HCT116 (cell line): Measurements from ENCODE around the gene LRRK1. TPM values are rescaled to one million over a fixed set of nuclear protein-coding genes. Genes with fewer than 3 reads are reported as not detected.

Experiments used
- ATAC-seq: fragments of 200-7000 bp; cut with Tn5 transposase; 2 replicates; pipeline ENCODE4 v1.9.1; 2020; ENCODE audit warnings: mild to moderate bottlenecking, moderate library complexity
- BruUV-seq: library from RNA; stranded (reverse); fragments of 400-500 nt; replicated peaks from 2 replicates; lab custom pipeline; 2021; lab: Mats Ljungman, UMichigan
- CTCF ChIA-PET: fragments of 300-600 bp; sonication (Branson Sonifier 250); formaldehyde crosslinking; loops from one replicate; lab custom pipeline; 2021; ENCODE audit warnings: antibody characterized with exemption; lab: Charles Lee
- POLR2A ChIA-PET: fragments of 300-600, 350-600 bp; sonication (Branson Sonifier 250); formaldehyde crosslinking; loops from one replicate; lab custom pipeline; 2021; ENCODE audit warnings: antibody characterized with exemption; lab: Charles Lee
- RAD21 ChIA-PET, 2 experiments: fragments of 300-600 bp; sonication (Branson Sonifier 250); formaldehyde crosslinking; loops; one replicate each; lab custom pipeline; 2023; ENCODE audit warnings: low total read pairs in 2 of 2; ENCODE audit not compliant: uncharacterized antibody in 2 of 2, unreplicated experiment in 2 of 2, low non-redundant PET in 1 of 2; lab: Charles Lee
- DNase-seq: peaks from one replicate; pipeline ENCODE4 v3.0.0-alpha.2; 2010; ENCODE audit warnings: low read depth, low spot score
- H2AFZ ChIP-seq: fragments of 200-600 bp; shearing (Covaris generic), sonication (generic); 2 replicates; pipeline ENCODE4 v1.6.1; 2017; ENCODE audit warnings: low read depth, mixed run types, mixed read lengths, antibody characterized with exemption, low read length; ENCODE audit not compliant: poor library complexity, severe bottlenecking
- H3K27ac ChIP-seq: 2 replicates; pipeline ENCODE4 v1.5.1; 2012; ENCODE audit warnings: low read depth, low read length
- H3K27me3 ChIP-seq: fragments of 200-600 bp; sonication (generic); 2 replicates; pipeline ENCODE4 v1.6.1; 2016; ENCODE audit warnings: mixed run types, low read length, mixed read lengths; ENCODE audit not compliant: insufficient read depth
- H3K36me3 ChIP-seq, 2 experiments: fragments of 200-500 bp in 1 of 2; fragments of 200-600 bp in 1 of 2; sonication (Bioruptor generic) in 1 of 2; sonication (generic) in 1 of 2; 2 replicates each; pipeline versions ENCODE4 v1.5.1 to v1.6.1; 2014 to 2016; ENCODE audit warnings: low read length in 2 of 2, inconsistent platforms in 1 of 2, mixed read lengths in 1 of 2, mixed run types in 1 of 2; ENCODE audit not compliant: insufficient read depth in 2 of 2, control insufficient read depth in 1 of 2
- H3K4me1 ChIP-seq, 2 experiments: fragments of 200-600 bp in 1 of 2; sonication (generic) in 1 of 2; 2 replicates each; pipeline versions ENCODE4 v1.5.1 to v1.6.1; 2012 to 2017; ENCODE audit warnings: low read length in 2 of 2, inconsistent platforms in 1 of 2, mild to moderate bottlenecking in 1 of 2, mixed read lengths in 1 of 2, mixed run types in 1 of 2, moderate library complexity in 1 of 2; ENCODE audit not compliant: insufficient read depth in 2 of 2, control insufficient read depth in 1 of 2
- H3K4me2 ChIP-seq: fragments of 200-600 bp; sonication (generic); 2 replicates; pipeline ENCODE4 v1.6.1; 2017; ENCODE audit warnings: mixed run types, low read length, mixed read lengths
- H3K4me3 ChIP-seq, 2 experiments: fragments of 200-600 bp in 1 of 2; sonication (generic) in 1 of 2; replicated peaks in 1 of 2; 2 replicates each; pipeline ENCODE4 v1.5.1; 2011 to 2016; ENCODE audit warnings: low read length in 2 of 2, control low read depth in 1 of 2, low read depth in 1 of 2, mild to moderate bottlenecking in 1 of 2, mixed read lengths in 1 of 2, mixed run types in 1 of 2
- H3K79me2 ChIP-seq: fragments of 200-600 bp; sonication (generic); 2 replicates; pipeline ENCODE4 v1.6.1; 2017; ENCODE audit warnings: mild to moderate bottlenecking, mixed run types, low read length, moderate library complexity, mixed read lengths; ENCODE audit not compliant: insufficient read depth
- H3K9ac ChIP-seq: fragments of 200-600 bp; sonication (generic); 2 replicates; pipeline ENCODE4 v1.6.1; 2016; ENCODE audit warnings: low read length, mixed read lengths
- H3K9me2 ChIP-seq: fragments of 200-600 bp; sonication (generic), shearing (Covaris generic); 2 replicates; pipeline ENCODE4 v1.6.1; 2017; ENCODE audit warnings: mixed run types, mild to moderate bottlenecking, moderate library complexity; ENCODE audit not compliant: insufficient read depth
- H3K9me3 ChIP-seq, 2 experiments: fragments of 200-500 bp in 1 of 2; fragments of 200-600 bp in 1 of 2; sonication (Bioruptor generic) in 1 of 2; sonication (generic) in 1 of 2; 2 replicates each; pipeline ENCODE4 v1.6.1; 2014 to 2017; ENCODE audit warnings: low read length in 2 of 2, mixed read lengths in 2 of 2, inconsistent platforms in 1 of 2, low read depth in 1 of 2, mild to moderate bottlenecking in 1 of 2, mixed run types in 1 of 2, moderate library complexity in 1 of 2; ENCODE audit not compliant: control insufficient read depth in 1 of 2, insufficient read depth in 1 of 2
- H4K20me1 ChIP-seq: fragments of 200-600 bp; sonication (generic), shearing (Covaris generic); 2 replicates; pipeline ENCODE4 v1.6.1; 2017; ENCODE audit warnings: mixed run types, mild to moderate bottlenecking, moderate library complexity; ENCODE audit not compliant: insufficient read depth
- CEBPB ChIP-seq: IDR thresholded peaks from 2 replicates; pipeline ENCODE4 v1.6.1; 2012; ENCODE audit warnings: low read depth
- EGR1 ChIP-seq: IDR thresholded peaks from 2 replicates; pipeline ENCODE4 v1.6.1; 2012; ENCODE audit warnings: low read depth
- ELF1 ChIP-seq: IDR thresholded peaks from 2 replicates; pipeline ENCODE4 v1.6.1; 2012; ENCODE audit warnings: low read depth, borderline replicate concordance
- EZH2 ChIP-seq: fragments of 200-600 bp; sonication (generic); IDR thresholded peaks from 2 replicates; pipeline ENCODE4 v1.6.1; 2017; ENCODE audit warnings: antibody characterized with exemption, mixed run types
- FOSL1 ChIP-seq: IDR thresholded peaks from 2 replicates; pipeline ENCODE4 v1.6.1; 2012; ENCODE audit warnings: low read depth
- JUND ChIP-seq: IDR thresholded peaks from 2 replicates; pipeline ENCODE4 v1.6.1; 2012
- POLR2A ChIP-seq: IDR thresholded peaks from 2 replicates; pipeline ENCODE4 v1.7.0; 2011; ENCODE audit warnings: borderline replicate concordance; ENCODE audit not compliant: insufficient read depth, insufficient read length; ENCODE audit errors: extremely low read depth
- POLR2AphosphoS5 ChIP-seq: IDR thresholded peaks from 2 replicates; pipeline ENCODE4 v1.6.1; 2011; ENCODE audit warnings: mild to moderate bottlenecking, low read depth, low read length, moderate library complexity
- SIN3A ChIP-seq: IDR thresholded peaks from 2 replicates; pipeline ENCODE4 v1.6.1; 2012; ENCODE audit warnings: low read depth
- SP1 ChIP-seq: IDR thresholded peaks from 2 replicates; pipeline ENCODE4 v1.6.1; 2012; ENCODE audit warnings: low read depth
- SRF ChIP-seq: IDR thresholded peaks from 2 replicates; pipeline ENCODE4 v1.6.1; 2012; ENCODE audit warnings: low read depth
- TCF7L2 ChIP-seq: IDR thresholded peaks from 2 replicates; pipeline ENCODE4 v1.7.0; 2011; ENCODE audit warnings: borderline replicate concordance, inconsistent platforms; ENCODE audit not compliant: insufficient read depth, insufficient read length; ENCODE audit errors: extremely low read depth
- YY1 ChIP-seq: IDR thresholded peaks from 2 replicates; pipeline ENCODE4 v1.6.1; 2011; ENCODE audit warnings: low read length, low read depth, moderate library complexity, mild to moderate bottlenecking; ENCODE audit not compliant: insufficient replicate concordance; ENCODE audit errors: extremely low read depth
- ZFX ChIP-seq: fragments of 450-650 bp; IDR thresholded peaks from 2 replicates; pipeline ENCODE4 v1.6.1; 2017
- ZNF274 ChIP-seq: fragments of 200-500 bp; sonication (Bioruptor generic); IDR thresholded peaks from 2 replicates; pipeline ENCODE4 v1.6.1; 2014; ENCODE audit warnings: mild to moderate bottlenecking, low read depth, low read length, inconsistent platforms
- intact Hi-C: fragments of 100-400 bp; cut with micrococcal nuclease; formaldehyde crosslinking; loops from 2 replicates; pipeline ENCODE4 v1.10.0; 2022
- total RNA-seq: library from RNA; stranded (reverse); gene quantifications from one replicate; pipeline ENCODE4 v1.2.1, GENCODE V29; 2021; ENCODE audit not compliant: unreplicated experiment
- TF ChIP-seq, protein P1 (sequence below): IDR thresholded peaks from 2 replicates; pipeline ENCODE4 v1.6.1; 2012
- TF ChIP-seq, protein P2 (sequence below): IDR thresholded peaks from 2 replicates; pipeline ENCODE4 v1.6.1; 2011; ENCODE audit warnings: mild to moderate bottlenecking, low read length, moderate library complexity; ENCODE audit not compliant: insufficient replicate concordance; ENCODE audit errors: extremely low read depth
- TF ChIP-seq, protein P3 (sequence below): IDR thresholded peaks from 2 replicates; pipeline ENCODE4 v1.6.1; 2012; ENCODE audit warnings: low read depth
- TF ChIP-seq, protein P4 (sequence below): IDR thresholded peaks from 2 replicates; pipeline ENCODE4 v1.6.1; 2012
- TF ChIP-seq, protein P5 (sequence below), 3 experiments: fragments of 200-600 bp in 1 of 3; sonication (generic) in 1 of 3; IDR thresholded peaks in 2 of 3; conservative IDR thresholded peaks in 1 of 3; 2 replicates each; pipeline ENCODE4 v1.5.1; 2012 to 2017; ENCODE audit warnings: low read depth in 2 of 3, low read length in 2 of 3, antibody characterized with exemption in 1 of 3, borderline replicate concordance in 1 of 3, control low read depth in 1 of 3, mild to moderate bottlenecking in 1 of 3, mixed read lengths in 1 of 3, mixed run types in 1 of 3, moderate library complexity in 1 of 3; ENCODE audit not compliant: insufficient read depth in 1 of 3

LRRK1 gene
- total RNA-seq, 1 experiment from 2014 or later, result 21.6 TPM

DNA sequence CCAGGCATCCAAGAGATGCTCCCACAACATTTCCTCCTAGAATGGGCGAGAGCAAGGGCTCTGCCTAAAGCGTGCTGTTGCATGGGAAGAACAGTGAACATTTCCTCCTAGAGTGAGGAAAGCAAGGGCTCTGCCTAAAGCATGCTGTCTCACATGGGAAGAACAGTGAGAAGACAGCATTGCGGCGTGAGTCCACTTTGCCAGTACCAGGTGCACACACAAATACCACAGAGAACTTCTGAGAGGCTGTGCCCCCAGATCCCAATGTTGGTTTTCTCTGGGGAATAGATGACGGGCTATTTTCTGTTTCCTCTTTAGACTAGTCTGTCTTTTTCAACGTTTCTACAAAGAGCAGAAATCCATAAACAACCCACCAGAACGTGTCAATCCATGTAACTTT, 142.9 kb downstream of the LRRK1 start:
- ATAC-seq, result no peak
- CTCF ChIA-PET, result no interaction called here
- no peak overlapping the region for H3K4me2 ChIP-seq
- RAD21 ChIA-PET, result no interaction called here
- H2AFZ ChIP-seq, result no peak overlapping the region
- no peaks in the 10 kb centered on the region for H3K9me3 ChIP-seq
- H4K20me1 ChIP-seq, result no peaks in the 10 kb centered on the region
- BruUV-seq, result no TSS peak
- POLR2A ChIA-PET, result no interaction called here
- H3K27ac ChIP-seq, result no peak overlapping the region
- H3K9me2 ChIP-seq, result no peaks in the 10 kb centered on the region
- H3K27me3 ChIP-seq, result no peaks in the 10 kb centered on the region
- H3K36me3 ChIP-seq, result peaks cover 0 to 3% of the 10 kb centered on the region in 2 experiments; a peak in 1 of 4 replicates
- intact Hi-C loops, result no loop called here
- TF ChIP-seq SIN3A (no peak), ELF1 (no peak), YY1 (no peak), SP1 (no peak), TCF7L2 (no peak), SRF (no peak), POLR2A (no peak), ZFX (no peak), EZH2 (no peak), CEBPB (no peak), ZNF274 (no peak), JUND (no peak), POLR2AphosphoS5 (no peak), EGR1 (no peak), FOSL1 (no peak)
- TF ChIP-seq, protein P1, sequence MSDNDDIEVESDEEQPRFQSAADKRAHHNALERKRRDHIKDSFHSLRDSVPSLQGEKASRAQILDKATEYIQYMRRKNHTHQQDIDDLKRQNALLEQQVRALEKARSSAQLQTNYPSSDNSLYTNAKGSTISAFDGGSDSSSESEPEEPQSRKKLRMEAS, result no peak
- TF ChIP-seq, protein P2, sequence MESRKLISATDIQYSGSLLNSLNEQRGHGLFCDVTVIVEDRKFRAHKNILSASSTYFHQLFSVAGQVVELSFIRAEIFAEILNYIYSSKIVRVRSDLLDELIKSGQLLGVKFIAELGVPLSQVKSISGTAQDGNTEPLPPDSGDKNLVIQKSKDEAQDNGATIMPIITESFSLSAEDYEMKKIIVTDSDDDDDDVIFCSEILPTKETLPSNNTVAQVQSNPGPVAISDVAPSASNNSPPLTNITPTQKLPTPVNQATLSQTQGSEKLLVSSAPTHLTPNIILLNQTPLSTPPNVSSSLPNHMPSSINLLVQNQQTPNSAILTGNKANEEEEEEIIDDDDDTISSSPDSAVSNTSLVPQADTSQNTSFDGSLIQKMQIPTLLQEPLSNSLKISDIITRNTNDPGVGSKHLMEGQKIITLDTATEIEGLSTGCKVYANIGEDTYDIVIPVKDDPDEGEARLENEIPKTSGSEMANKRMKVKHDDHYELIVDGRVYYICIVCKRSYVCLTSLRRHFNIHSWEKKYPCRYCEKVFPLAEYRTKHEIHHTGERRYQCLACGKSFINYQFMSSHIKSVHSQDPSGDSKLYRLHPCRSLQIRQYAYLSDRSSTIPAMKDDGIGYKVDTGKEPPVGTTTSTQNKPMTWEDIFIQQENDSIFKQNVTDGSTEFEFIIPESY, result no peak
- TF ChIP-seq, protein P3, sequence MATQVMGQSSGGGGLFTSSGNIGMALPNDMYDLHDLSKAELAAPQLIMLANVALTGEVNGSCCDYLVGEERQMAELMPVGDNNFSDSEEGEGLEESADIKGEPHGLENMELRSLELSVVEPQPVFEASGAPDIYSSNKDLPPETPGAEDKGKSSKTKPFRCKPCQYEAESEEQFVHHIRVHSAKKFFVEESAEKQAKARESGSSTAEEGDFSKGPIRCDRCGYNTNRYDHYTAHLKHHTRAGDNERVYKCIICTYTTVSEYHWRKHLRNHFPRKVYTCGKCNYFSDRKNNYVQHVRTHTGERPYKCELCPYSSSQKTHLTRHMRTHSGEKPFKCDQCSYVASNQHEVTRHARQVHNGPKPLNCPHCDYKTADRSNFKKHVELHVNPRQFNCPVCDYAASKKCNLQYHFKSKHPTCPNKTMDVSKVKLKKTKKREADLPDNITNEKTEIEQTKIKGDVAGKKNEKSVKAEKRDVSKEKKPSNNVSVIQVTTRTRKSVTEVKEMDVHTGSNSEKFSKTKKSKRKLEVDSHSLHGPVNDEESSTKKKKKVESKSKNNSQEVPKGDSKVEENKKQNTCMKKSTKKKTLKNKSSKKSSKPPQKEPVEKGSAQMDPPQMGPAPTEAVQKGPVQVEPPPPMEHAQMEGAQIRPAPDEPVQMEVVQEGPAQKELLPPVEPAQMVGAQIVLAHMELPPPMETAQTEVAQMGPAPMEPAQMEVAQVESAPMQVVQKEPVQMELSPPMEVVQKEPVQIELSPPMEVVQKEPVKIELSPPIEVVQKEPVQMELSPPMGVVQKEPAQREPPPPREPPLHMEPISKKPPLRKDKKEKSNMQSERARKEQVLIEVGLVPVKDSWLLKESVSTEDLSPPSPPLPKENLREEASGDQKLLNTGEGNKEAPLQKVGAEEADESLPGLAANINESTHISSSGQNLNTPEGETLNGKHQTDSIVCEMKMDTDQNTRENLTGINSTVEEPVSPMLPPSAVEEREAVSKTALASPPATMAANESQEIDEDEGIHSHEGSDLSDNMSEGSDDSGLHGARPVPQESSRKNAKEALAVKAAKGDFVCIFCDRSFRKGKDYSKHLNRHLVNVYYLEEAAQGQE, result no peak
- TF ChIP-seq, protein P4, sequence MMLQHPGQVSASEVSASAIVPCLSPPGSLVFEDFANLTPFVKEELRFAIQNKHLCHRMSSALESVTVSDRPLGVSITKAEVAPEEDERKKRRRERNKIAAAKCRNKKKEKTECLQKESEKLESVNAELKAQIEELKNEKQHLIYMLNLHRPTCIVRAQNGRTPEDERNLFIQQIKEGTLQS, result no peak
- TF ChIP-seq, protein P5, sequence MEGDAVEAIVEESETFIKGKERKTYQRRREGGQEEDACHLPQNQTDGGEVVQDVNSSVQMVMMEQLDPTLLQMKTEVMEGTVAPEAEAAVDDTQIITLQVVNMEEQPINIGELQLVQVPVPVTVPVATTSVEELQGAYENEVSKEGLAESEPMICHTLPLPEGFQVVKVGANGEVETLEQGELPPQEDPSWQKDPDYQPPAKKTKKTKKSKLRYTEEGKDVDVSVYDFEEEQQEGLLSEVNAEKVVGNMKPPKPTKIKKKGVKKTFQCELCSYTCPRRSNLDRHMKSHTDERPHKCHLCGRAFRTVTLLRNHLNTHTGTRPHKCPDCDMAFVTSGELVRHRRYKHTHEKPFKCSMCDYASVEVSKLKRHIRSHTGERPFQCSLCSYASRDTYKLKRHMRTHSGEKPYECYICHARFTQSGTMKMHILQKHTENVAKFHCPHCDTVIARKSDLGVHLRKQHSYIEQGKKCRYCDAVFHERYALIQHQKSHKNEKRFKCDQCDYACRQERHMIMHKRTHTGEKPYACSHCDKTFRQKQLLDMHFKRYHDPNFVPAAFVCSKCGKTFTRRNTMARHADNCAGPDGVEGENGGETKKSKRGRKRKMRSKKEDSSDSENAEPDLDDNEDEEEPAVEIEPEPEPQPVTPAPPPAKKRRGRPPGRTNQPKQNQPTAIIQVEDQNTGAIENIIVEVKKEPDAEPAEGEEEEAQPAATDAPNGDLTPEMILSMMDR (IDR thresholded peaks at IDR 0.05 in 2 of 3, conservative IDR thresholded peaks at IDR 0.05 in 1 of 3; ENCODE audit: borderline replicate concordance in 1 of 3, insufficient read depth in 1 of 3, low read depth in 2 of 3, low read length in 2 of 3), result no peak
- H3K79me2 ChIP-seq, result no peaks in the 10 kb centered on the region
- DNase-seq, result no peak
- no peak overlapping the region for H3K9ac ChIP-seq
- H3K4me1 ChIP-seq, result no peaks in the 10 kb centered on the region
- no peak overlapping the region for H3K4me3 ChIP-seq
